ENCODE measurements around the gene CRELD2.
A peak's percentile ranks its signal among the peaks of the same experiment; 100 is the strongest.

Gene CRELD2

GRCh38 chr22:49928185-49928495 is 9.7 kb downstream of the CRELD2 start:
- H3K4me3 ChIP-seq (ENCODE audit: control insufficient read depth, low read depth, low read length): no peak overlapping the region
- no peak for DNase-seq (ENCODE audit: low read depth)
- TF ChIP-seq, protein P1, sequence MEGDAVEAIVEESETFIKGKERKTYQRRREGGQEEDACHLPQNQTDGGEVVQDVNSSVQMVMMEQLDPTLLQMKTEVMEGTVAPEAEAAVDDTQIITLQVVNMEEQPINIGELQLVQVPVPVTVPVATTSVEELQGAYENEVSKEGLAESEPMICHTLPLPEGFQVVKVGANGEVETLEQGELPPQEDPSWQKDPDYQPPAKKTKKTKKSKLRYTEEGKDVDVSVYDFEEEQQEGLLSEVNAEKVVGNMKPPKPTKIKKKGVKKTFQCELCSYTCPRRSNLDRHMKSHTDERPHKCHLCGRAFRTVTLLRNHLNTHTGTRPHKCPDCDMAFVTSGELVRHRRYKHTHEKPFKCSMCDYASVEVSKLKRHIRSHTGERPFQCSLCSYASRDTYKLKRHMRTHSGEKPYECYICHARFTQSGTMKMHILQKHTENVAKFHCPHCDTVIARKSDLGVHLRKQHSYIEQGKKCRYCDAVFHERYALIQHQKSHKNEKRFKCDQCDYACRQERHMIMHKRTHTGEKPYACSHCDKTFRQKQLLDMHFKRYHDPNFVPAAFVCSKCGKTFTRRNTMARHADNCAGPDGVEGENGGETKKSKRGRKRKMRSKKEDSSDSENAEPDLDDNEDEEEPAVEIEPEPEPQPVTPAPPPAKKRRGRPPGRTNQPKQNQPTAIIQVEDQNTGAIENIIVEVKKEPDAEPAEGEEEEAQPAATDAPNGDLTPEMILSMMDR (IDR thresholded peaks at IDR 0.05; ENCODE audit: control insufficient read depth, insufficient read depth, low read depth, low read length, missing control alignments): no peak

GRCh38 chr22:49928555-49929210 is 10.2 kb downstream of the CRELD2 start:
- no peak for DNase-seq (ENCODE audit: low read depth)
- TF ChIP-seq, protein P1 (IDR thresholded peaks at IDR 0.05; ENCODE audit: control insufficient read depth, insufficient read depth, low read depth, low read length, missing control alignments): no peak
- H3K4me3 ChIP-seq (ENCODE audit: control insufficient read depth, low read depth, low read length): no peak overlapping the region

DNA sequence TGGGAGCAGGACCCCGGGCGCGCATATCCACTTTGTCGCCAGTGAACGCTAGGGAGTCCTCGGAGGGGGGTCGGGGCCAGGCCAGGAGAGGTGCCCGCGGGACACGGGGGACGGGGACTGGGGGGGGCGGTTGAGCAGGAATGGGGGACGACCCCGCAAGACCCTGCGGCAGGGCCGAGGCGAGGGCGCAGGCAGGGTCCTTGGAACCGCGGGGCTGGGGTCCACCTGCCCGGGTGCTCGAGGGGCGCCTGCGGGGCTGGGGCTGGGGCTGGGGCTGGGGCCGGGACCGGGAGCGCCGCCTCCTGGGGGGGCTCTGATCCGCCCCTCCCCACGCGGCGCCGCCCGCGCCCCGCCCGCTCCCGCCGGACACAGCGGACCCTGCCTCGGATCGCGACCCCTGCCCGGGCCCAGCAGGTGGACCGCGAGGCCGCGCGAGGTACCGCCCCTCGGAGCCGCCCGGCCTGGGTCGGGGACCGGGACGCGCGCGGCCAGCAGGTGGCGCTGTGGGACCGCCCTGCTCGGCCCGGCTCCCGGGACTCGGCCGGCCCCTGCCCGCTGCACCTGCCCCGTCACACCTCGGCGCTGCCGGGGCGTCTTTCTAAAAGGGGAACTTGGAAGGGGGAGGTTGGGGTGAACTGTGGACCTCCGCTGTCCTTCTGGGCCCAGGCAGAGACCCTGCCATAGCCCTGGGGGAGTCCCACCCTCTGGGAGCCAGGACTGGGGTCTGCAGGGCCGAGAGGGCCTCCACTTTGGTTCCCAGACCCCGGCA is 11.0 kb downstream of the CRELD2 start:
- TF ChIP-seq, protein P1 (IDR thresholded peaks at IDR 0.05; ENCODE audit: control insufficient read depth, insufficient read depth, low read depth, low read length, missing control alignments): peak; percentile 37
- DNase-seq (ENCODE audit: low read depth): no peak
- H3K4me3 ChIP-seq (ENCODE audit: control insufficient read depth, low read depth, low read length): no peak overlapping the region

DNA sequence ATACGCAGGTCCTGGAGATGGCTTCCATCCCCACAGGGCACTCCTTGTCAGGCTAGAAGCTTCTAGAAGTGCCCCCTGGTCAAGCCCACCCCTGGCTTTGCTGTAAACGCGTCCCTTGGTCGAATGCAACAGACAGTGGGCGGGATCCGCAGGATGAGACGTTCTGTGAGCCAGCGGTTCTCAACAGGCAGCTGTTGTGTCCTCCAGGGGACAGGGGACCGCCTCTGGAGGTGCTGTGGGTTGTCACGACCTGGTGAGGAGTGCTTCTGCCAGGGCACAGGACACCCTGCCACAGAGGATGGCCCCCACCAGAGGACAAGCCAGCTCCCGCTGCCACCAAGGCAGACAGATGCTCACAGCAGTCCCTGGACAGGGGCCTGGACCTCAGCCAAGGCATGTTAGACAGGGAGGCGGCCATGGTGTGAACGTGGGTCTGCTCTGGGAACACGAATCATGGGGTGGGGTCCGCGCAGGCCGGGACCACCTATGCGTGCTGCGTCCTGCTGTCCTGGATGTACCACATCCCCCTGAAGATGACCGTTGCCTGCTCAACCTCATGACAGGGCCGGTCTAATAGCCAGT is 11.7 kb downstream of the CRELD2 start:
- H3K4me3 ChIP-seq (ENCODE audit: control insufficient read depth, low read depth, low read length): no peak overlapping the region

DNA sequence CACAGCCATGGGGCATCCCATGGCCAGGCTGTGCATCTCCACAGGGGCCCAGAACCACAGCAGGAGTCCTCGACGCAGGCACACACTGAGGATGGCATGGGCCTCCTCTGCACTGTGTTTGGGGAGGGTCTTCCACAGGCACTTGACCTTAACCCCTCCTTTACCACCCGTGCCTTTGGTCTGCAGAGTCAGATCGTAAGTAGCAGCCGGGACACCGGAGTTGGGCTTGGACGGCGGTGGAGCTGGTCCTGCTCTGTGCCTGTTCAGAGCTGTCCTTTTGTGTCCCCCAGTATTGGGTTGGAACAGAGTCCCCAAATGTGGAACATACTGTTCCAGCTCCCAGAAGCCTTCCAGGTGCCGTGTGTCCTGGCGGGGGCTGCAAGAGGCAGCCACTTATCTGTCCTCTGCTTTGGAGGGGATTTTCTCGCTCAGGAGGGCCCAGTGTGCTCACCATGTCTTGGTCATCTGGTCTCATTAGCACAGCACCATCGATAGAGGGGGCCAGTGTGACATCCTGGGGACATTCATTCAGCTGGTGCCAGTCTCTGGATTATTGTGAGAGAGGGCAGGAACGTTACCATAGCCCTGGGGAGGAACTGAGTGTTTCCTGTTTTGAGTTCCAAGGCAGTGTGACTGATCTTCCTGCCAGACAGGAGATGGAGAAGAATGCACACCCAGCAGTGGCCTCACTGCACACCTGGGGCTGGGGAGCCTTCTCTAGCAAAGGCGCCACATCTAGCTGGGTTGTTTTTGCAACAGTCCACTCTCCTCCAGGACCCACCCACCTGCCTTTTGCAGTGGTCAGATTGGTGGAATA is 12.4 kb downstream of the CRELD2 start:
- DNase-seq (ENCODE audit: low read depth): peak; percentile 24
- TF ChIP-seq, protein P1 (IDR thresholded peaks at IDR 0.05; ENCODE audit: control insufficient read depth, insufficient read depth, low read depth, low read length, missing control alignments): peak; percentile 54

More for the DNA sequence above, 11.7 kb downstream of the CRELD2 start:
- TF ChIP-seq, protein P1 (IDR thresholded peaks at IDR 0.05; ENCODE audit: control insufficient read depth, insufficient read depth, low read depth, low read length, missing control alignments): no peak
- no peak for DNase-seq (ENCODE audit: low read depth)

More for the DNA sequence above, 12.4 kb downstream of the CRELD2 start:
- no peak overlapping the region for H3K4me3 ChIP-seq (ENCODE audit: control insufficient read depth, low read depth, low read length)
